Measurements from ENCODE around the gene KRT72. TPM values are rescaled to one million over a fixed set of nuclear protein-coding genes. Genes with fewer than 3 reads are reported as not detected.

The KRT72 gene
- total and polyA plus RNA-seq, 4 experiments from 2014 or later: 7.7 to 8.4 TPM; not detected in 2

DNA sequence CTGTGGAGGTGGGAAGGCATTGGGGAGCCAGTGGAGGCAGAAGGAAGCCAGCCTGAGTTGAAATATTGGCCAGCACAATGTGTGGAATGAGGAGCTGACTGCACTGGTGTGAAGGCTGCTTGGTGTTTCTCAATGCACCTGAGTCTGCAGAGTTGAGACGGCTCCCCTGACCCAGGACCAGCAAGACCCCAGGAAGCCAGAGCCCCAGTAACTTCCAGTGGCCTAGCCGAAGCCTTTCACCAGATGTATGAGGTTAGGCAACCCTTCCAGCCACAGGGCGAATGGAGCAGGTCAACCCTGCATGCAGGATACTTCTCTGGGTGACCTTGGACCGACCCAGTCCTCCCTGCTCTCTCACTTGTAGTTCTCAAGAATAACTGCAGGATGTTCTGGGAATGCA lies 30.0 kb upstream of the KRT72 start:
- Mint-ChIP-seq H3K4me1 (peaks cover 16 to 69% (median 38%) of the 10 kb centered on the region in 4 donors), H3K27me3 (peaks cover 1 to 3% of the 10 kb centered on the region in 2 donors), H3K27ac (peak overlapping the region in 2 of 7 donors; percentile 14 to 53), H3K4me3 (peak overlapping the region in 4 of 8 donors; percentile 10 to 59 (median 40)), H3K36me3 (no peaks in the 10 kb centered on the region), H3K9me3 (peaks cover 0 to 2% (median 0%) of the 10 kb centered on the region in 8 donors)
- no peak overlapping the region for H3K27ac ChIP-seq (ENCODE audit: low read depth, low read length)
- H3K4me3 ChIP-seq (ENCODE audit: low read length in 2 of 2): no peak overlapping the region
- intact Hi-C loops (cut with micrococcal nuclease): no loop called here
- no peaks in the 10 kb centered on the region for H3K36me3 ChIP-seq (ENCODE audit: insufficient read depth, low read length)
- DNase-seq: no peak
- no peaks in the 10 kb centered on the region for H3K9me3 ChIP-seq (ENCODE audit: control insufficient read depth in 1 of 2, low read length in 2 of 2)
- H3K27me3 ChIP-seq (ENCODE audit: insufficient read depth, low read length): no peaks in the 10 kb centered on the region
- POLR2A ChIA-PET (ENCODE audit: partially characterized antibody): interaction anchor here (1.1 to 5.1 kb wide), 2 partner anchors 14 to 20 kb away, joined by 4 to 20 read pairs; no protein-coding TSS in a partner anchor
- peaks cover 21% of the 10 kb centered on the region for H3K4me1 ChIP-seq (ENCODE audit: insufficient read depth, low read length)
- CTCF ChIA-PET (ENCODE audit: partially characterized antibody): no interaction called here

DNA sequence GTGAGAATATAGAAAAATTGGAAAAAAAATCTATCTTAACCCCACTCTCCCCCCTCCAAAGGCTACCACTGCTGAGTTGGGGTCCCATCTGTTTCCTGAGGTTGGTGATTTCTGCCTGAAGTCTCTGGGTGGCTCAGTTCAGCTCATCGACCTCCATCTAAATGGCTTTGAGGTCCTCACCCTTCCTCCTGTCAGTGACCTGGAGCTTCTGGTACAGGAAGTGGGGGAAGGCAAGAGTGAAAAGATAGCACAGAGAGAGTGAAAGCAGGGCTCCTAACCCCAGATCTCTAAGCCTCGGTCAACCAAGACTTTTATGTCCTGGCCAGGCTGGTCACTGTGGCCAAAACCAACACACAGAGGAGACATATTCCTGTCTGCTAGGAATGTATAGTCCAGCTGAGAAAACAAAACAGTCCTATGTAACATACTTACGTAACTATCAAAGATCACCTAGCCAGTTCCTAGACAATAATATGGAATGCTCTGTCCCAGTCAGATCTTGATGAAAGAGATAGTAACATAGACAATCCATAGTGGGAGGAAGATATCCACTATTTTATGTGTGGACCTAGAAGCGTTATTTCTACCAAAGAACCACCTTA lies 29.4 kb upstream of the KRT72 start:
- H3K36me3 ChIP-seq (ENCODE audit: insufficient read depth, low read length): no peaks in the 10 kb centered on the region
- no peak for DNase-seq
- no peak overlapping the region for H3K4me3 ChIP-seq (ENCODE audit: low read length in 2 of 2)
- H3K4me1 ChIP-seq (ENCODE audit: insufficient read depth, low read length): peaks cover 21% of the 10 kb centered on the region
- no peaks in the 10 kb centered on the region for H3K27me3 ChIP-seq (ENCODE audit: insufficient read depth, low read length)
- peaks cover 1 to 3% of the 10 kb centered on the region in 2 donors for H3K27me3 Mint-ChIP-seq
- intact Hi-C loops (cut with micrococcal nuclease): no loop called here
- H3K27ac ChIP-seq (ENCODE audit: low read depth, low read length): no peak overlapping the region
- no peaks in the 10 kb centered on the region for H3K36me3 Mint-ChIP-seq
- ChIA-PET POLR2A (ENCODE audit: partially characterized antibody) (interaction anchor here (0.6 to 5.1 kb wide), 3 partner anchors 15 to 20 kb away, joined by 3 to 20 read pairs (median 4); no protein-coding TSS in a partner anchor), CTCF (ENCODE audit: partially characterized antibody) (no interaction called here)
- H3K4me1 Mint-ChIP-seq: peaks cover 16 to 73% (median 39%) of the 10 kb centered on the region in 4 donors
- no peaks in the 10 kb centered on the region for H3K9me3 ChIP-seq (ENCODE audit: control insufficient read depth in 1 of 2, low read length in 2 of 2)
- peak overlapping the region in 6 of 8 donors; percentile 29 to 59 (median 46) for H3K4me3 Mint-ChIP-seq
- H3K9me3 Mint-ChIP-seq: peaks cover 0 to 2% (median 0%) of the 10 kb centered on the region in 8 donors
- H3K27ac Mint-ChIP-seq: peak overlapping the region in 6 of 7 donors; percentile 14 to 89 (median 55)

GRCh38 chr12:52630008-52630500 lies 28.8 kb upstream of the KRT72 start:
- ChIA-PET CTCF (ENCODE audit: partially characterized antibody) (interaction anchor here (1.0 kb wide), 1 partner anchor 27 kb away, joined by 3 read pairs; no protein-coding TSS in a partner anchor), POLR2A (ENCODE audit: partially characterized antibody) (interaction anchor here (0.6 to 1.1 kb wide), 2 partner anchors 17 to 19 kb away, joined by 3 to 4 read pairs; no protein-coding TSS in a partner anchor)
- H3K4me3 ChIP-seq (ENCODE audit: low read length in 2 of 2): no peak overlapping the region
- H3K27me3 Mint-ChIP-seq: peaks cover 1 to 3% of the 10 kb centered on the region in 2 donors
- peak overlapping the region in 4 of 7 donors; percentile 38 to 89 (median 46) for H3K27ac Mint-ChIP-seq
- H3K36me3 ChIP-seq (ENCODE audit: insufficient read depth, low read length): no peaks in the 10 kb centered on the region
- H3K9me3 Mint-ChIP-seq: peaks cover 0 to 2% (median 0%) of the 10 kb centered on the region in 8 donors
- peaks cover 21% of the 10 kb centered on the region for H3K4me1 ChIP-seq (ENCODE audit: insufficient read depth, low read length)
- intact Hi-C loops (cut with micrococcal nuclease): no loop called here
- no peaks in the 10 kb centered on the region for H3K27me3 ChIP-seq (ENCODE audit: insufficient read depth, low read length)
- H3K27ac ChIP-seq (ENCODE audit: low read depth, low read length): no peak overlapping the region
- DNase-seq: no peak
- H3K4me1 Mint-ChIP-seq: peaks cover 16 to 73% (median 39%) of the 10 kb centered on the region in 4 donors
- H3K36me3 Mint-ChIP-seq: no peaks in the 10 kb centered on the region
- no peaks in the 10 kb centered on the region for H3K9me3 ChIP-seq (ENCODE audit: control insufficient read depth in 1 of 2, low read length in 2 of 2)
- peak overlapping the region in 3 of 8 donors; percentile 2 to 59 (median 45) for H3K4me3 Mint-ChIP-seq

- peaks cover 16 to 70% (median 37%) of the 10 kb centered on the region in 4 donors for H3K4me1 Mint-ChIP-seq
- peaks cover 0 to 2% (median 0%) of the 10 kb centered on the region in 8 donors for H3K9me3 Mint-ChIP-seq
- H3K4me3 Mint-ChIP-seq: peak overlapping the region in 2 of 8 donors; percentile 2 to 39
- H3K27ac ChIP-seq (ENCODE audit: low read depth, low read length): no peak overlapping the region
- peaks cover 21% of the 10 kb centered on the region for H3K4me1 ChIP-seq (ENCODE audit: insufficient read depth, low read length)
- no peak for DNase-seq
- ChIA-PET POLR2A (ENCODE audit: partially characterized antibody) (no interaction called here), CTCF (ENCODE audit: partially characterized antibody) (interaction anchor here (0.7 to 1.0 kb wide), 2 partner anchors 13 to 28 kb away, joined by 3 read pairs; no protein-coding TSS in a partner anchor)
- intact Hi-C loops (cut with micrococcal nuclease): no loop called here
- no peaks in the 10 kb centered on the region for H3K36me3 Mint-ChIP-seq
- no peaks in the 10 kb centered on the region for H3K9me3 ChIP-seq (ENCODE audit: control insufficient read depth in 1 of 2, low read length in 2 of 2)
- peaks cover 1 to 3% of the 10 kb centered on the region in 2 donors for H3K27me3 Mint-ChIP-seq
- no peak overlapping the region for H3K4me3 ChIP-seq (ENCODE audit: low read length in 2 of 2)
- H3K27me3 ChIP-seq (ENCODE audit: insufficient read depth, low read length): no peaks in the 10 kb centered on the region
- peak overlapping the region in 3 of 7 donors; percentile 3 to 43 (median 38) for H3K27ac Mint-ChIP-seq
- no peaks in the 10 kb centered on the region for H3K36me3 ChIP-seq (ENCODE audit: insufficient read depth, low read length)
Observed at GRCh38 chr12:52629281-52630007, 28.2 kb upstream of the KRT72 start.

DNA sequence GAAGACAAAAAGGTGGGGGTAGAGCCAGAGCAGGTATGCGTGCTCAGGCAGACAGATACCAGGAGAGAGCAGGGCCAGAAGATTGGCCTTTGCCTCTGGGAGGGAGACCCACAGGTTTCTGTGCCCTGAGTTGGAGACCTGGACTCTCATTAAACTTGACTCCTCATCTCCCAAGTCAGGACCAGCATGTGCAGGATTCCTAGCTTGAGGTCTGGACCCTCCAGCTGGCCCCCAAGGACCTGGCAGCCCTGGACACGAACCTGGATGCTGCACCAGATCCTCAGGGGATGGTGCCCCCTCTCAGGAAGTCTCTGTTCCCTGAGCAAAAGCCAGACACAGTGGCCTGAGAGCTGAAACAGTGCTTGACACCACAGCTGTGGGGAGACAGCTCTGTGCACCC lies 27.6 kb upstream of the KRT72 start:
- CTCF ChIA-PET (ENCODE audit: partially characterized antibody): interaction anchor here (0.7 to 1.0 kb wide), 2 partner anchors 13 to 28 kb away, joined by 3 read pairs; no protein-coding TSS in a partner anchor
- Mint-ChIP-seq H3K27me3 (peaks cover 0 to 1% of the 10 kb centered on the region in 2 donors), H3K36me3 (no peaks in the 10 kb centered on the region), H3K9me3 (peaks cover 0 to 2% (median 0%) of the 10 kb centered on the region in 8 donors), H3K4me3 (peak overlapping the region in 1 of 8 donors; percentile 50), H3K4me1 (peaks cover 14 to 64% (median 33%) of the 10 kb centered on the region in 4 donors), H3K27ac (peak overlapping the region in 1 of 7 donors; percentile 30)
- Histone ChIP-seq H3K9me3 (ENCODE audit: control insufficient read depth in 1 of 2, low read length in 2 of 2) (no peaks in the 10 kb centered on the region), H3K4me3 (ENCODE audit: low read length in 2 of 2) (no peak overlapping the region), H3K27ac (ENCODE audit: low read depth, low read length) (no peak overlapping the region), H3K36me3 (ENCODE audit: insufficient read depth, low read length) (no peaks in the 10 kb centered on the region), H3K4me1 (ENCODE audit: insufficient read depth, low read length) (peaks cover 20% of the 10 kb centered on the region), H3K27me3 (ENCODE audit: insufficient read depth, low read length) (no peaks in the 10 kb centered on the region)
- intact Hi-C loops (cut with micrococcal nuclease): no loop called here
- no peak for DNase-seq
- POLR2A ChIA-PET (ENCODE audit: partially characterized antibody): no interaction called here

DNA sequence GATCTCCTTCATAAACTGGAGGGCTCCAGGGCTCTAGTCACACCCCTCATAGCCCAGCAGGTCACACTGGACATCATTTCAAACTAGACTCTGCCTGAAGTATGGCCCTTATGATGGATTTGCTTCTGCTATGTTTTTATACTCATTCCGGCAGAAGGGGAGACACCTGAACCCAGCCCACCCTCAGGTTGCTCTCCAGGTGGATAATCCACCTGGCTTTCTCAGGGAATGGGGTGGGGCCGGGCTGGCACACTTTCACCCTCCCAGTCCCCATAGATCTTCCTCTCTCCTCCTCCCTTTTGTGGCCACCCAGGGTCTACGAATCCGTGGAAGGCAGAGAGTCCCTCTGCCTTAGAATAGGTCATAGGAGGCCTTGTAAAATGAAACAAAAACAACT lies 26.8 kb upstream of the KRT72 start:
- CTCF ChIA-PET (ENCODE audit: partially characterized antibody): no interaction called here
- H3K4me3 Mint-ChIP-seq: peak overlapping the region in 3 of 8 donors; percentile 2 to 50 (median 13)
- peaks cover 9 to 57% (median 27%) of the 10 kb centered on the region in 4 donors for H3K4me1 Mint-ChIP-seq

More for the DNA sequence above, 26.8 kb upstream of the KRT72 start:
- Histone ChIP-seq H3K4me1 (ENCODE audit: insufficient read depth, low read length) (peaks cover 13% of the 10 kb centered on the region), H3K36me3 (ENCODE audit: insufficient read depth, low read length) (no peaks in the 10 kb centered on the region), H3K9me3 (ENCODE audit: control insufficient read depth in 1 of 2, low read length in 2 of 2) (no peaks in the 10 kb centered on the region), H3K4me3 (ENCODE audit: low read length in 2 of 2) (no peak overlapping the region), H3K27ac (ENCODE audit: low read depth, low read length) (no peak overlapping the region), H3K27me3 (ENCODE audit: insufficient read depth, low read length) (no peaks in the 10 kb centered on the region)
- Mint-ChIP-seq H3K36me3 (no peaks in the 10 kb centered on the region), H3K9me3 (peaks cover 0 to 2% (median 0%) of the 10 kb centered on the region in 8 donors), H3K27ac (peak overlapping the region in 1 of 7 donors; percentile 30), H3K27me3 (peaks cover 0 to 1% of the 10 kb centered on the region in 2 donors)
- intact Hi-C loops (cut with micrococcal nuclease): no loop called here
- POLR2A ChIA-PET (ENCODE audit: partially characterized antibody): no interaction called here
- DNase-seq: no peak
